Right kidney (tissue), 1 donor: ENCODE results near the gene CHRNB4.
A peak's percentile ranks its signal among the peaks of the same experiment; 100 is the strongest.

Source experiments
- DNase-seq: peaks from one replicate; pipeline ENCODE4 v3.0.0-alpha.2; 2016

CHRNB4 gene

DNA sequence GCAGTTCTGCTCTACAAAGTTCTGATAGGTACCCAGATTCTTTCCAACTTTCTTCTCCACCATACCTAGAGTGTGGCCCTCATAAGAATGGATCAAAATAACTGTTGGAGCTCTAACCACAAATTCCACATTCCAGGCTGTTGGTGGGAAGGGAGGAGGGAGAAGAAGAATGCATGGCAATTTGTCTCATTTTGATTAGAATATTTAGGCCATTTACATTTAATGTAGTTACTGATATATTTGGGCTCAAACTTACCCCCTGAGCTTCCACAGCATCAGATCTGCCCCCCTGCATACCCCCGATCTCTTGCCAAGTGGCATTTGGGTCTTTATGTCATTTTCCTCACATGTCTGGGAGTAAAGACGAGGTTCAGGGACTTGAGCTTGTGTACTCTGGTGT lies 7.7 kb downstream of the CHRNB4 start:
- no peak for DNase-seq

DNA sequence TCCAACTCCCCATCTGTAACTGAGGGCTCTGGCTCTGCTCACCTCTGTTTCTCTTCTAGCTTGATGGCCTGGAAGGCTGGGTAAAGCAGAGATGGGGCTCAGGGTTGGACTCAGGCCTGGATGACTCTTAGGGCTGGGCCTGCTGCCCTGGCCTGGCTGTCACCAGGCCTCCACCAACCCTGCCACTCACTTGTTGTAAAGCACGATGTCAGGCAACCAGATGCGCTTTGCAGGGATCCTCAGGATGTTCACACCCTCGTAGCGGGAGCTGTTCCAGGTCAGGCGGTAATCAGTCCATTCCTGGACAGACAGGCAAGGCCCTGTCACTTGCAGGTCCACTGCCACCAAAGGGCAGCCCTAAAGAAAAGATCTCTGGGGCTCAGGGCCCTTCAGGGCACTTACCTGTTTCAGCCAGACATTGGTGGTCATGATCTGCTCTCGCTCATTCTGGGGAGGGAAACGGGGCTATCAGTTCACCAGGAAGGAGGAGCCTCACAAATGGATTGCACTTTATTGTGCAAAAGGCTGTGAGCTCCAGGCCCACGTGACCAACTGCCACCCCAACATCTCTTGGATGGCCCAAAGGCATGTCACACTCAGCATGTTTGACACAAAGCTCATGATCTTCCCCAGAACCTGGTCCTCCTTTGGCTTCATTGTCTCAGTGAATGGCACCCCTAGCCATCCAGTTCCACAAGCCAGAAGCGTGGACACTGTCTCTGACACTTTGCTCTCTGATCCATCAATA lies 9.9 kb downstream of the CHRNB4 start:
- no peak for DNase-seq

DNA sequence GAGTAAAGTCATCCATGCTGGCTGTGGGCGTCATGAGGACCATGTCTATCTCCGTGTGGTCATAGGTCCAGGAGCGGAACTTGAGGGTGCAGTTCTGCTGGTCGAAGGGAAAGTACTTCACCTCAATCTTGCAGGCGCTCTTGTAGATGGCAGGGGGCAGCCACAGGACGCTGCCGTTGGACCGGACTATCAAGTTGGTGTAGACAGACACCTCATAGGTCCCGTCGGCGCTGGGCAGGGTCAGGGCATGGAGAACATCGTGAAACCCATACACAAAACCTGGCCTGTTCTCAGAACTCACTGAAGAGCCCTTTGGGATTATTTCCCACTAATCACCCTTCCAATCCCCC lies 11.3 kb downstream of the CHRNB4 start:
- no peak for DNase-seq

DNA sequence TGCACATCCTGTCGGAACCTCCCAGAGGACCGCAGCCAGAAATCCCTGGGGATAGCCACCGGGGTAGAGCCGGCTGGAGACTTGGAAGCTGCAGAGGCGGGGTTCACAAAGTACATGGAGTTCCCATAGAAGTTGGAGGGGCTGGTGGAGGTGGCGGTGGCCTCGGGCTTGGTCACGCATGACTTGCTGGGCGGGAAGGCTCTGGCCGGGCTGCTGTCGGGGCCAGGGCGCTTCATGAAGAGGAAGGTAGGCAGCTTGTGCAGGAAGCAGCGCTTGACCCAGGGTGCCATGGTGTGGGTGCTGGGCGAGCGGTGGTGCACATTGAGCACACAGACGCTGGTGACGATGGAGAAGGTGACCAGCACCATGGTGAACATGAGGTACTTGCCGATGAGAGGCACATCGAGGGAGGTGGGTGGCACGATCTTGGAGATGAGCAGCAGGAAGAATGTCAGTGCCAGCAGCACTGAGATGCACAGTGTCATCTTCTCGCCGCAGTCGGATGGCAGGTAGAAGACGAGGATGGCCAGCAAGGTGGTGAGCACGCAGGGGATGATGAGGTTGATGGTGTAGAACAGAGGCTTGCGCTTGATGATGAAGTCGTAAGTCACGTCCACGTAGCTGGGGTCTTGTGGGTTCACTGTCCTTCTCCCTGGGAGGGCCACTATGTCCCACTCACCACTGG lies 11.8 kb downstream of the CHRNB4 start:
- DNase-seq, result no peak

DNA sequence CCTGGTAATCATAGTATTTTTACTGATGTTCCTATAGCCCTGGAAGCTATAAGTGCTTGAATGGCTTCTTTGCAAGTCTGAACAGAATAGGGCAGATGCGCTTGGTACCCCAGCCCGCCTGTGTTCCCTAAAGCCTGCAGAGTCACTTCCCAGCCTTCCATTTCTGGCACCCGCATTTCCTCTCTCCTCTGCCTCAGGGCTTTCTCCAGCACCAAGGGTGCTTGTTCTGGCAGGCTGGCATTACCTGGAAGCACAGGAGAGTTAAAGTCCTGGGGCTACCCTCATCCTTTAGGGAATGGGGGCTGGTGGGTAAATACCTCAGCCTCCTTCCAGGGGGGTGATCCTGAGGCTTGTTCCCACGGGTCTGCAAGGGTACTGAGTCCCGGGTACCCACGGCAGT lies 12.8 kb downstream of the CHRNB4 start:
- no peak for DNase-seq

DNA sequence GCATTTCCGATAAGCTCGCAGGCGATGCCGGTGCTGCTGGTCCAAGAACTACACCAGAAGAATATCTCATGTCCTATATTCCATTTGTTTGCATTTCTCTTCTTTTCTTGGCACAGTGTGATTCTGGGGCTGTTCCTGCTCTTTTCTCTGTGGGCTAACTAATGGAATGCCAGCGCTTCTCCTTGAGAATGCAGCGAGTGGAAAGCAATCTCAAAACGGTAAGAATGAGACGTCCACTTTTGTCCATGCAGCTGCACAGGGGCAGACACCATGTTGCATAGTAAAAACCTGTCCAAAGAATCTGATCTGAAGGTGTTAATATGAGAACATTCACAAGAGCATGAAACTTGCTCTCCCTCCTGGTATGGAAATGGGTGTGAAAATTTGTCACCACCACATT lies 13.7 kb downstream of the CHRNB4 start:
- DNase-seq, result no peak

DNA sequence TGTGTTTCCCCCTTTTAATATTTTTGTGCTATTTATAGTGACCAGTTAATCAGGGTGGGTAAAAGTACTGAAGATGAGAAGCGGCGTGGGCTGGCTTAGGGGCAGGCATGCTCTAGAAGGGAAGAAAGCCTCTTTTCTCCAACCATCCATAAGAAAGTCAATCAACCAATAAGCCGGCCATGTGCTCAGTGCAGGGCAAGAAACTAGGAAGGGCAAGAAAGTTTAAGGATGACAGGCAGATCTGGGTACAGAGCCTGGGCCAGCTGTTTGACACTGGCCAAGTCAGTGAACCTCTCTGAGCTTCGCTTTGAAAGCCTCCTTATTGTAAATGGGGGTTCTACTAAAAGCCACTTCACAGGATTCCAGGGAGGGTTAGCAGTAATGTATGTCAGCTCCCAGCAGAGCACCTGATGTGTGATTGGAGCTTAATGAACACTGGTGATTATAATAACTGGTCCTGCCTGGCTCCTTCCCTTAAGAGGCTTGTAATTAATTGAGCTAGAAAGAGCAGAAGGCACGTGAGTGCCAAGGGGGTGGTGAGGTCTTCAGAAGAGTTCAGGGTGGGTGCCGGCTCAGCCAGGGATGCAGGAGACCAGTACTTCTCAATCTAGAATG lies 14.5 kb downstream of the CHRNB4 start:
- DNase-seq, result no peak

DNA sequence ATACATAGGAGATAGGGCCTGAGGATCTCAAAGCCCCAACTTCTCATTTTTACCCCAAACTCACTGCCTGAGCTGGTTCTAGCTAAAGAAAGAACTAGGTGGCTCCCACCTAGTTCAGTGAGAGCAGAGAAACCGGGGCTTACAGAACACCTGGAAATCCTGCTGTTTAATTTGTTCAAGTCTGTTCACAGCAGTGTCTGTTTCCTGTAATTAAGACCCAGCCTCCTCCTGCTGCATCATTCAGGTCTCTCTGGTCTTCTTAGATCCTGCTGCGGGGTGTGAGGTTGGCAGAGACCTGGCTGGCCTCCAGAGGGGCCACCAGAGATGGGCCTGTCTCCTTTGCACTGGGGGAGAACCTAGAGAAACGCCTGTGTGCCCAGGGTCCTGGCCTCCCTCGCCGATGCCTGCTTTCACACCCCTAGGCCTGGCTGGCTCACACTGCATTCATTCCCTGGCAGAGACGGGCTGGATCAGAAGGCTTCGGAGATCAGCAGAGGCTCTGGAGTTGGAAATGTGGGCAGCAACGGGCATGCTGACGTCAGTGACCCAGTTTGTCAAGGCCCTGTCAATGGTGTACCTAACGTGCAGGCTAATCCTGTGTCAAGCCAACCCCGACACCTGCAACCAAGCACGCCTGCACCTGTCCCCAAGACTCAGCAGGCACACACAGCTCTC lies 15.3 kb downstream of the CHRNB4 start:
- DNase-seq, result no peak

DNA sequence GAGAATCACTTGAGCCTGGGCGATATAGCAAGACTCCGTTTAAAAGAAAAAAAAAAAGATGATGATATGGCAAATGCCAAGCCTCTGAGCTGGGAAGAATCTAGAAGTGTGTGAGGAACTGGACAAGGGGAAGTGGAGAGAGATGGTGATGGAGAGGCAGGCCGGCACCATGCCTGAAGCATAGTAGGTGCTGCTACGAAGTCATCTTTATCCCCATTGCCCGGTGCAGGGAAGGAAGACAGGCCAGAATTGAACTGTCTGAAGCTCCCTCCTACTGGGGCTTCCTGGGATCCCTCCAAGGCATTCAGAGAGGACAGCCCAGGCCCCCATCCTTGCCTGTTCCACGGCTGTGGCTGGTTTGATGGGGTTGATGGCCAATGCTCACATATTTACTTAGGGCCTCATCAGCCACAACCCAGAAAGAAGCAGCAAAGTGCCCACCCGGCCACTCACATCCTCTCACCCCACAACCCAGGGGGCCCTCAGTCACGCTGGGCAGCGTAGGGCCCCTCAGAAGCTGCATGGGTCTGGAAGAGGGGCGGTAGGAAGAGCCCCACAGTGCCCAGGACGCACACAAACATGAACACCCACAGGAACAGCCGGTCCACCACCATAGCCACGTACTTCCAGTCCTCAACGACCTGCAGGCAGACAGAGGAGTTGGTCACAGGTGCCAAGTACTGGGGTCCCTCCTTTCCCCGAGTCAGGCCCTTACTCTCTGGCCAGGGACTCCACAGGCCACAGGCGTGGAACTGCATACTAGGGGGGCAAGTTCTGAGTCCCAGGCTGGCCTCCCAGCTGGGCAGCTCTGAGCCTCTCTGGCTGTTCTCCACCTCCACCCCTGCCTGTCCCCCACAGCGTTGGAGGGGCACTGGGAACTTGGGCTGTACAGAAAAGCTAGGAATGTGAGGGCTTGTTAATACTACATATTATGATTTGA lies 16.1 kb downstream of the CHRNB4 start:
- DNase-seq, result no peak

DNA sequence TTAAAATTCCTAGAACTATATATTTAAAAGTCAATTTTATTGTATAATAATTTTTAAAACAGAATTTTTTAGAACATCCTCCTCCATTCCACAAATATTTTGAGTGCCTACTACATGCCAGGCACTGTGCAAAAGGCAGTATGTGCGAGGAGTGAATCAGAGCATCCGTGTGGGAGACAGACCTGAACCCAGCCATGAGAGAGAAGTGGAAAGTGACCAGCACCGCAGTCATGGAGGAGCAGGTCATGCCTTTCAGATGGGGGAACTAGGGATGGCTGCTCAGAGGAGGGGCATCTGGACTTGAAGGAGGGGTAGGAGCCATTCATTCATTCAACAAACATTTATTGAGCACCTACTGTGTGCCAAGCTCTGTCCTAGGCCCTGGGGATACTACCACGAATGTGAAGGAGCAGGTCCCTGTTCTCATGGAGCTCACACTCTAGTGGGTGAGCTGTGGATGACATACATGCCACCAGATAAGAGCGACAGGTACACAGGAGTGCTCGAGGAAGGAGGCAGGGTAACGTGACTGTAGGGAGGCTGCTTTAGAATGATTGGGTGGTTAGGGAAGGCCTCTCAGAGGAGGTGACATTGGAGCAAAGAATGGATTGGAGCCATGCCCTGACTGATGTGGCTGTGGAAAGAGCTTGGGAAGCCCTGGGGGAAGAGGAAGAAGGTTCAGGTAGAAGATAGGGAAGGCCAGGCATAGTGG lies 17.1 kb downstream of the CHRNB4 start:
- no peak for DNase-seq

DNA sequence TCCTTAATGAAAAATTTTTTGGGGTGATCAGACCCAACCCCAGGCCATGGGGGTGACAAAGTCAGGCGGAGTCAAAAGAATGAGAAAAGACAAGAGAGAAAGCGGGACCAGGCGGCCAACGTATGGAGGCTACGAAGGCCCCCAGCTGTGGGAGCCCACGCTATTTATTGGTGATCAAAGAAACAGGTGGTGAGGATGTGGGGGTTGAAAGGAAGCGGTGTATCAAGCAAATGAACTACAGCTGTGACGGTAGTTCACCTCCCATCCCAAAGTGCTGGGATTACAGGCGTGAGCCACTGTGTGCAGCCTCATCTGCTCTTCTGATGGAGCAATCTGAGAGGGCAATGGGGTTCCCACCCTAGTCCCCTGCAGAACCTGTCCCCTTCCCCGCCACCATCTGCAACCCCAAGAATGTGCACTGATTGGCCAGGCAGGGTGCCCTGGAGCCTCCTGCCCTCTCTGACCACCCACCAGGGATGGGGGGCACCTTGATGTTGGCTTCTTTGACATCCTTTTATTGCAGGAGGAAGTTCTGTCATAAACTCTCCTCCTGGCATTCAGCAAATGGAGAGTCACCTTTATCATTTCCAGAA lies 19.1 kb downstream of the CHRNB4 start:
- DNase-seq, result no peak

DNA sequence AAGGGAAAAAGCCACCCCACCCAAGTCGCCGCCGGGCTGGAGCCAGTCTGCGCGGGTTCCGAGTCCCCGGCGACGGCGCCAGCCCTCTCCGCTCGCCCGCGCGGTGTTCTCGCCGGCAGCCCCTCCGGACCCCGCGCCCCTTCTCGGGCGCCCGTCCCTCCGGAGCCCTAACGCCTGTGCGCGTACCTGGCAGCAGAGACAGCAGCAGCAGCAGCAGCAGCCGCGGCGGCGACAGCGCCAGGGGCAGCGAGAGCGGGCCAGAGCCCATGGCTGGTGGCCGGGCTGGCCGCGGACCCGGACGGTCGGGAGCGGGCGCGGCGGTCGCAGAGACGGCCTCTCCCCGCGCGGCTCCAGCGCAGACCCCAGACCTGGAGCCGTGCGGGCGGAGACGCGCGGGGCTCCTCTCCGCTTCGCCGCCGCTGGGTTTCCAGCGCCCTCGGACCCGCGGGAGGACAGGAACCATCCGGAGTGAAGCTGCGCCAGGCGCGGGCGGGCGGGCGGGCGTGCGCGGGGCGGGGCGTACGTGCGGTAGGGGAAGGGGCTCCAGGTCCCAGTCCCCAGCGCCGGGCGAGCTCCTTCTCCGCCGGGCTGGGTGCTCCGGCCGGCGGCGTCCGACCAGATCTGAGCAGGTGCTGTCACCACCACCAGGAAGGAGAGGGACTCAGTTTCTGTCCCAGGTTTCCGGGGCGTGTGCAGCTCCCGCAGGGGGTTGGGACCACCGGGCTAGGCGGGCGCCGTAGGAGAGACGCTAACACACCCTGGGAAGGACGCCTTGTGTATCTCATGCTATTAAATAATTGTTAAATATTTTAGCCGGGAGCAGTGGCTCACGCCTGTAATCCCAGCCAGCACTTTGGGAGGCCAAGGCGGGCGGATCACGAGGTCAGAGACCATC lies 20.2 kb downstream of the CHRNB4 start, which contains the start of gene CHRNA3:
Gene CHRNA3 (minus strand): TSS at position 470 of the 895 bp plus-strand sequence. CDS start 202 bp downstream, at position 268.
- DNase-seq, result peak; percentile 80

DNA sequence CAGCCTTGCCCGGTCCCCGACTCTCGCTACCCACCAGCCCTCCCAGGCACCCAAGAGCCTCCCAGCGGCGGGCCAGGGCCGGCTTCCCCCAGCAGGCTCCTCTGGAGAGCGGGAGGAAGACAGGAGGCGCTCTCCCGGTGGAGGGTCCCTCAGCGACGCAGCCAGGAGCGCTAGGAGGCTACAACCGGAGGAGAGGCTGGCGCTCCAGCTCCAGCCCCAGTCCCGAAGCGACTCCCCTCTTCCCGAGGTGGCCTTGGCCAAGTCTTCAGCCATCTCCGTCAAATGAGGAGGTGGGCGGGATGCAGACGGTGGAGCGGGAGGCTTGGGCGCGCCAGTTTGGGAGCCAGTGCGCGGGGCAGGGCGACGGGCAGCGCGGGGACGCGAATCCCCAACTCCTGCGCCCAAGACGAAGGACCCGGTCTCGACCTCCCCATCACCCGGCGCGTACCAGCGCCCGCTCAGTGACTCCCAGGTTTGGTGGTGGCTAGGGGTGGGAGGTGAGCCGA lies 20.9 kb downstream of the CHRNB4 start:
- no peak for DNase-seq

DNA sequence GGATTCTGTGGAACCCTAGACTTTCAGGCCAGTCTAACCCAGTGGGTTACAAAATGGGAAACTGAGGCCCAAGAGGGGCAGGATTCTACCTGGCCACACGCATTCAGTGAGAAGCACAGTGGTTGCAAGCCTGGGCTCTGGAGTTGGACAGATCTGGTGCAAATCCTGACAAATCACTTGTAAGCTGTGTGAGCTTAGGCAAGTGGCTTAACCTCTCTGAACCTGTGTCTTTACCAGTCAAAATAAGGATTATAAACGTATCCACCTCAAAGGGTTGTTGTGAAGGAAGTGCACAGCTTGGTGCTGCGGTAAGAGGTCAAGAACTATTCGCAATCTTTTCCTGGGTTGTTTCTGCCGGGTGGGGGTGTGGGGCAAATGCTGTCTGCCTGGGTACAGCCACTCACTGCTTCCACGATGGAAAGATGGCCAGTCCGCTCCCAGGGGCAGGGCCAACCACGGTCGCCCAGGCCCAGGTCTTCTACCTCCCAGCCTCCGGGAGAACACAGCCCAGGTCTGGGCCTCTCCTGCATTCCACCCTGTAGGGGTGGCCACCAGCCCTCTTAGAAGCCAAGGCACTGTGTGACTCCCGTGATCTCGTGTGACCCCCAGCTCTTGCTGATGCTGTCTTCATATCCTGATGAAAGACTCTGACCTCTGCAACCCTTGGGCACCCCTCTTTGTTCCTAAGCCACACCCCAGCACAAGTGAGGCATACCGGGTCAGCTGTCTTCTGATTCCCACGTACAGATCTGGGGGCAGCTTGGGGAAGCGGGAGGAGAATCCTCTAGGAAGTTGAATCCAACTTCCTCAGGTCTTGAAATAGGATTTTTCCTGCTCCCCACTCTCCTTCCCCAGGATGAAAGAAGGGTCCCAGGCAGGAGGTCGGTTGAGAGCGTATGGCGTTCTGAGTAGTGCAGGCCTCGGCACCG lies 21.7 kb downstream of the CHRNB4 start:
- DNase-seq, result no peak

DNA sequence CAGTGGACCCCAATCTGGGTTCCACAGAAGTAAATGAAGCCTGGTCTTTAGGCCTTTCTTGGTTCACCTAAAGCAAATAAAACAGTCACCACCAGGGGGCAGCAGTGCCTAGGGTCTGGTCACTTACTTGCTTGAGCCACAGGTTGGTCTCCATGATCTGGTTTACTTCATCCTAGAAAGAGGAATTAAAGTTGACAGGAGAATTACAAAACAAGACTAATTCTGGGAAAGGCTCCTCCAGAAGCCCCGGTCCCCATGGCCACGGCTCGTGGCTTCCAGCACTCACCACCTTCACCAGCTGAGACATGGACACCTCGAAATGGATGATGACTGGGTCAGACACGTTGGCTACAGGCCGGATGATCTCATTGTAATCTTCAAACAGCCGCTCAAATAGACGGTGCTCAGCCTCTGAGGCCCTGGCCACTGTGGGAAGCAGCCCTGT lies 22.5 kb downstream of the CHRNB4 start:
- peak; percentile 57 for DNase-seq

DNA sequence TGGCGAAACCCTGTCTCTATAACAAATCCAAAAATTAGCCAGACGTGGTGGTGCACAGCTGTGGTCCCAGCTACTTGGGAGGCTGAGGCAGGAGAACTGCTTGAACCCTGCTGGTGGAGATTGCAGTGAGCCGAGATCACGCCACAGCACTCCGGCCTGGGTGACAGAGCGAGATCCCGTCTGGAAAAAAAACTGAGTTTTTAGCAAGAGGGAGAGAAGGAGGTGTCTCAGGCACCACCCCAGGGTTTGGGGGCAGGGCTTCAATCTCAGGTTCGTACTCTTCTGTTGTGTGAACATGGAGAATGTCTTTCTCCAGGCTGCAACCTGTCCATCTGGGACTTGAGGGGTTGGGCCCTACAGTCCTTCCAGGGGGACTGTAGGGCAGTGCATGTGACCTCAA lies 22.9 kb downstream of the CHRNB4 start:
- no peak for DNase-seq

DNA sequence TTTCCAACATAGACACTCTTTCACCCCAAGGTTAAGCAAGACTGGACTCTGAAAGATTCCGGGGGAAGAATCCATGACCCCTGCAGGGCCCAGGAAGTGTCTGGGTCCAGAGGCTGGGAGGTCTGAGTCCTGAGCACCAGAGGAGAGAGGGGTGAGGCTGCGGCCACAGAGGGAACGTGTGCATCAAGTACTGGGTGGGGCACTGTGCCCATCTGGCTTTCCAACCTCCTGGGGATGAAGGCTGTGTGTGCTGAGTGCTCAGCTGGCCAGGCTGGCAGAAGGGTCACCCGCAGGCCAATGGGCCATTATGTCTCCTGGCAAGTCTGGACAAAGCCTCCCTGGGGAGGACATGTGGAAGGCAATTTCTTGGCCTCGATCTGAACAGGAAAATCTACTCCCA lies 23.5 kb downstream of the CHRNB4 start:
- DNase-seq, result no peak

DNA sequence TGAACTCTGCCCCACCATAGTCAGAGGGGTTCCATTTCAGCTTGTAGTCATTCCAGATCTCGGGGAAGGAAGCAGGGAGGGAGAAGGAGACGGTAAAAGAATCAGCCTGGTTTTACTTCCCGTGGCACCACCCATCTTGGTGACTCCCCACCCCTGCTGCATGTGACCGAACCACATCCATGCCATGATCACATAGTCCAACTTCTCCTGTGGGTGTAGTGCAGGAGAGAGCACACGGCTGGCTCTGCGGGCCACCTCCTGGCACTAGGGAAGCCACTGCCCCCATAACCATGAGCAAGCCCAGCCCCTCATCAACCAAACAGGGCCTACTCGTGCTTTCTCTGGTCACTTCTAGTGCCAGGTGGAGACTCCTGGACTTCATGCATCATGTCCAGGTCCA lies 23.9 kb downstream of the CHRNB4 start:
- DNase-seq, result no peak
